GM12801 (cell line): ENCODE results near the gene CDC73.

ENCODE experiments used
- CTCF ChIP-seq: IDR thresholded peaks from one replicate; pipeline ENCODE4 v1.5.1; 2011; ENCODE audit warnings: control low read depth; ENCODE audit not compliant: insufficient read length; ENCODE audit errors: extremely low read depth

CDC73 gene

GRCh38 chr1:193121616-193122593 lies at the start of gene CDC73:
TSS of gene CDC73 (plus strand) at chr1:193122031. CDS start at chr1:193122201, 170 bp downstream.
- TF ChIP-seq CTCF, result no peak

GRCh38 chr1:193077991-193078390 lies 43.8 kb upstream of the CDC73 start:
- TF ChIP-seq CTCF, result no peak

GRCh38 chr1:193079187-193079586 lies 42.6 kb upstream of the CDC73 start:
- TF ChIP-seq CTCF, result no peak

- no peak for TF ChIP-seq CTCF
These were observed 38.3 kb upstream of the CDC73 start for GRCh38 chr1:193083365-193084088.

- TF ChIP-seq CTCF, result no peak
These were observed 36.6 kb upstream of the CDC73 start for GRCh38 chr1:193085263-193085662.

GRCh38 chr1:193086342-193086741 lies 35.5 kb upstream of the CDC73 start:
- TF ChIP-seq CTCF, result no peak

GRCh38 chr1:193087893-193088292 lies 33.9 kb upstream of the CDC73 start:
- no peak for TF ChIP-seq CTCF
